Hypothalamus (tissue), 51 donors: ENCODE data around the gene PTPRCAP.
"Not testable (repeated sequence)": the region's sequence is repeated elsewhere in the genome, so short reads cannot be mapped to it uniquely, and the experiment has no call there.

ENCODE experiments used
- DNase-seq, 51 donors: peaks; one replicate each; lab custom pipeline; 2025; lab: John Stamatoyannopoulos, UW

PTPRCAP gene

DNA sequence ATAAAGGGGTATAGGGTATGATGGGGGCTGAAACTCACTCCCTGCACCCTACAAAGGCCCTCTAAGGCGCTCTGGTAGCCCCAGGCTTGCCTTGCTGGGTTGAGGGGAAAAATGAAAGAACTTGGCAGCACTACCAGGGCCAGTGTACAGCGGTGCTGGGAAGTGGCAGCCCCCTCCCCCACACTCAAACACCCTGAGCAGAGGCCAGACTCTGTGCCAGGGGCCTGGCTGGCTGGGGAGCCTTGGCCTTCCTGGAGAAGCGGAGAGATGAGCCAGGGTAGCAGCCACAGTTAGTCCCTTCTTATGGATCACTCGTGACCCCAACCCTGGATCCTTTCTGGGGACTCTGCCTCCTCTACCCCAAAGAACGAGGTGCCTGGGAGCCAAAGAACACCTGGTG lies 28.9 kb upstream of the PTPRCAP start:
- DNase-seq = peak in 16 of 51 donors; percentile 12 to 47 (median 23)

DNA sequence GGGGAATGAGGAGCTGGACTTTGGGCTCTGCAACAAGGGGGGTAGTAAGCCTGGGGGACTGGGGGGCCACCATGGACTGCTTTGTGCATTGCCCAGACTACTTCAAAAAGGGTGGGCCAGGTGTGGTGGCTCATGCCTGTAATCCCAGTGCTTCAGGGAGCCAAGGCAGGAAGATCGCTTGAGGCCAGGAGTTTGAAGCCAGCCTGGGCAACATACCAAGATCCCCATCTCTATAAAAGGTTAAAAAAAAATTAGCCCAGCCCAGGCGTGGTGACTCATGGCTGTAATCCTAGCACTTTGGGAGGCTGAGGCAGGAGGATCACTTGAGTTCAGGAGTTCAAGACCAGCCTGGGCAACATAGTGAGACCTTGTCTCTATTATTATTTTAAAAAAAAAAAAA lies 28.0 kb upstream of the PTPRCAP start:
- DNase-seq = not testable (repeated sequence)

- no peak for DNase-seq
Observed at GRCh38 chr11:67465189-67465510, 27.7 kb upstream of the PTPRCAP start.

DNA sequence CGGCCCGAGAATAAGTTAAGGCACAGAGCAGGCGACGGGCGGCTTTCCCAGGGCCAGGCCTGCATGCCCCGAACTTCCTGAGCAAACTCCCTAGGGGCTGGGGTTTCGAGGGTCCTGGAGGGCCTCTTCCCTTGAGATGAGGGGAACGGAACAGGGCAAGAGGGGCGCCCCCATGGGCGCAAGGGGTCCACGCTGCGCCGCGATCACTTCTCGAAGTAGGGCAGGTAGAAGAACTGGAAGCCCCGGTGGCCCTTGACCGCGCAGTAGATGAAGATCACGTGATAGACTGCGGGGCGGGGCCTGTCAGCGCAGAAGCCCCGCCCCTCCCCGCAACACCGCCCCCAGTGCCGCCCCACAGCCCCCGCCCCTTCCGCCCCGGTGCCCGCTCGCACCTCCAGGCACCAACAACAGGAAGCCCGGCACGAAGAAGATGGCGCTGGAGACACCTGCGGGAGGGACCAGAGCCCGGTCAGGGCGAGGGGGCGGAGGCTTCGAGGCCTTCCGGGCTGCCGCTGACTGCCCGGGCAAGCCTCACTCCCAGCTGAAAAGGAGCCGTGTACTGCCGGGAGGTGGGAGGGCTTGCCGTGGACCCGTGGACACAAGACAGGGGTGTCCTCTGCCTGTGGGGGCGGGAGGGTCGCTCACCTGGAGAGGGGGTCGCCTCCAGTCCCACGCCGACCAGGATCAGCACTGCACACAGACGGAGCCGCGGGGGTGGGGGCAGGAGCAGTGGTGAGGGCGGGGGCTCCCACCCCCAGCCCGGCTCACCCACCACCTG lies 27.1 kb upstream of the PTPRCAP start:
- DNase-seq = peak in 47 of 51 donors; percentile 36 to 89 (median 71)

GRCh38 chr11:67463680-67464410 lies 26.4 kb upstream of the PTPRCAP start:
- peak in 19 of 51 donors; percentile 7 to 73 (median 48) for DNase-seq

GRCh38 chr11:67463186-67463585 lies 25.7 kb upstream of the PTPRCAP start:
- DNase-seq = no peak

GRCh38 chr11:67458266-67458665 lies 20.8 kb upstream of the PTPRCAP start:
- DNase-seq = no peak

GRCh38 chr11:67457453-67457852 lies 20.0 kb upstream of the PTPRCAP start:
- DNase-seq = no peak

DNA sequence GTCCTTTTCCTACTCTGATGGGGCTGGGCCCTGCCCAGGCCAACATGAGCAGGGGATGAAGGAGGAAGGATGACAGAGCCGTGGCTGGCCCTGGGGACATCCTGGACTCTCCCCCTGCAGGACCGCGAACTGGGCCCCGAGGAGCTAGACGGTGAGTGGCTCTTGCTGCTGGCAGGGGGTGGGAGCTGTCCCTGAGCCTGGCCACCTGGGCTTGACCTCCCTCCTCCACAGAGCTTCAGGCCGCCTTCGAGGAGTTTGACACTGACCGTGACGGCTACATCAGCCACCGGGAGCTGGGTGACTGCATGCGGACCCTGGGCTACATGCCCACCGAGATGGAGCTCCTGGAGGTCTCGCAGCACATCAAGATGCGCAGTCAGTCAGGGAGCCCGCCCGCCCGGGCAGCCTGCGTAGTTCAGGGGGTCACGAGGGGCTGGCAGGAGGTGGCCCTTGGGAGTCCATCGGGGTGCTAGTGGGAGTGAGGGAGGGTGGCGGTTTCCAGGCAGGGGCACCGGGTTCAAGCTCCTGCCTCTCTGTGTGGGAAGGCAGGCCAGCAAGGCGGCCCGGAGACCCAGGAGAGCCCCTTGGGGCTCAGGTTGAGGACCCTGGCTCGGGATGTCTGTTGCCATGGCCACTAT lies 18.7 kb upstream of the PTPRCAP start:
- DNase-seq = no peak

DNA sequence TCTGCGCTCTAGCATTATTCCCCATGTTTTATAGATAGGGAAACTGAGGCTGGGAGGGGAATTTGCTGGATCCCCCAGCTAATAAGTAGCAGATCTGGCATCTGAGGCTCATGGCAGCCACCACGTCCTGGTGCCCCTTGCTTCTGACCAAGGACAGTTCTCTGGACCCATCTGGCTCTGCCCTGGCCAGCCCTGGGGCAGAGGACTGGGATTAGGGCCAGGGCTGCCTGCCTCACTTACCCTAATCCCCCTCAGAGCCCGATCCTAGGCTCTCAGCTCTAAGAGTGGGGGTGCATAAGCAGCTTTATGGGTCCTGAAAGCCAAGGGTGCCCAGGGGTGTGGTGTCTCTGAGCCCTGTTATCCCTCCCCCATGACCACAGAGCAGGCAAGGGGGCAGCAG lies 17.6 kb upstream of the PTPRCAP start, which contains the start of gene CABP4:
Gene CABP4, plus strand, starts transcription at position 301 of the 400 bp plus-strand sequence. Its CDS starts 70 bp downstream, at position 371.
- DNase-seq = no peak

GRCh38 chr11:67453816-67454732 lies 16.6 kb upstream of the PTPRCAP start:
- no peak for DNase-seq

DNA sequence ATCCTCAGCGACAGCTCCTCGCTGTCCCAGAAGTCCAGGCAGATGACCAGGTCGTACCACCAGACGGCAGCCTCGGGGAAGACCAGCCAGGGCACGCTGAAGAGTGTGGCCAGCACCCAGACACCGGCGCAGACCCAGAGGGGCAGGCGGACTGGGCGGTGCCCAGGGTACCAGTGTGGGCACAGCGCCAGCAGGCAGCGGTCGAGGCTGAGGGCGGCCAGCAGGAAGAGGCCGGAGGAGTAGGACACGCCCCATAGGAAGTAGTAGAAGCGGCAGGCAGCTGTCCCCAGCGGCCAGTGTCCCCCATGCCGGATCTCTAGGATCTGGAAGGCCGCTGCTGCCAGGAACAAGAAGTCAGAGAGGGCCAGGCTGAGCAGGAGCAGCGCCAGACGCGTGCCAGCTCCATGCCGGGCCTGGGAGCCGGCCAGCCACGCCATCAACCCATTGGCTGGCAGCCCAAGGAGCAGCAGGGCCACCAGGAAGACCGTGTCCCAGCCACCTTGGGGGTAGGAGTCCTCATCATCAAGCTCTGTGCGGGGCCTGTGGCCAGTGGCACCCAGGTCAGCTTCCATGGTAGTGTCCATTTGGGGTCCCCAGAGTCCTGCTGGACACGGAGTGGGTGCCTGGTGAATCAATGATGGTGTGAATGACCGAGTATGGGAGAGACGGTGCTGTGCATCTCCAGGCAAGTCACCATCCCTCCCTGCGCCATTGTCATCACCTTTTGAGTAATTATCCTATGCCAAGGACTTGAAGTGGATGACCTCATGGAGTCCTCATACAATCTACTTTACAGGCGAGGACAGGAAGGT lies 14.9 kb upstream of the PTPRCAP start, which contains the start of gene GPR152:
Gene GPR152, minus strand, starts transcription at position 589 of the 812 bp plus-strand sequence. Its CDS starts 5 bp downstream, at position 584.
- DNase-seq = peak in 9 of 51 donors; percentile 11 to 31 (median 22)

DNA sequence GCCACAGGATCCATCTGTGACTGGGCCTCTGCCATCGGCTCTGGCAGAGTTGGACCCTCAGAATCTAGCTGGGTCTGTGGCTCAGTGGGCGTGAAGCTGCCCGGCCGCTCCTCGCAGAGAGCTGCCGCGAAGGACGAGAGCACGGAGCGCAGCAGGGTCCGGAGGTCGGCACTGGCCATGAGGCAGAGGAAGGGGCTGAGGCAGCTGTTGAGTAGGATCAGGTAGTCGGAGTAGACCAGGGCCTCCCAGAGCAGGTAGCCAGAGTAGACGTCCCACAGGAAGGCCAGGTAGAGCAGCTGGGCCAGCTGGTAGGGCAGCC lies 14.1 kb upstream of the PTPRCAP start:
- DNase-seq = no peak

DNA sequence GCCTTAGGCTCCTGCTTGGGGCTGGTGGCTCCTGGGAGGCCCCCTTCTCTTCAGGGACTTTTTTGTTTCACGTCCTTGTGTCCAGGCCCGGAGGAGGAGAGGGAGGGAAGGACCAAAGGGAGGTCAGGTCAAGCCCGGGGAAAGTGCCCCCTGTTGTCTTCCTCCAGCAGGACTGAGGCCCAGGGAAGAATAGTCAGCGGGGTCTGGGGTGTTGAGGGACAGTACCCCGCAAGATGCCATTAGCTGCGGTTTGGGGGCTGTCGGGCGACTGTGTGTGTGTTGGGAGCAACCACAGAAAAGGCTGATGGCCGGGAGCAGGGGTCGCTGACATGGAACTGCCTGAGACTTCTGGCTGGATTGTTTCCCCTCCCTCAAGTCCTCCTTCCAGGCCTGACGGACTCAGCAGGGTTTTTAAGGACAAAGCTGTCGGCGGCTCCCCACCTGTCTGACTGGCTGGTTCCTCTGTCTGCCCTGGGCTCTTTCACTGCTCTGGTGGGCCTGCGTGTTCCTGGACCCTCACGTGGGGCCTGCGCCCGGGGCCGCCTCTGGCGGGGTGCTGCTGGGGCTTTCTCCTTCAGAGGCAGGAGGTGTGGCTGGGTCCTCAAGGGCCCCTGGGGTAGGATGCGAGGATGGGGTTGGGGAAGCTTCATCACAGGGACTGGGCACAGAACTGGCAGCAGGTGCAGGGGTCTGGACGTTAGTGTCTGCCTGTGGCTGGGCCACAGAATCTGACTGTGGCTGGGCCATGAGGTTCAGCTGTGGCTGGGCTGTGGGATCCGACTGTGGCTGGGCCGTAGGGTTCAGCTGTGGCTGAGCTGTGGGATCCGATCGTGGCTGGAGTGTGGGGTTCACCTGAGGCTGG lies 13.5 kb upstream of the PTPRCAP start:
- no peak for DNase-seq

GRCh38 chr11:67449116-67449844 lies 11.8 kb upstream of the PTPRCAP start:
- no peak for DNase-seq

DNA sequence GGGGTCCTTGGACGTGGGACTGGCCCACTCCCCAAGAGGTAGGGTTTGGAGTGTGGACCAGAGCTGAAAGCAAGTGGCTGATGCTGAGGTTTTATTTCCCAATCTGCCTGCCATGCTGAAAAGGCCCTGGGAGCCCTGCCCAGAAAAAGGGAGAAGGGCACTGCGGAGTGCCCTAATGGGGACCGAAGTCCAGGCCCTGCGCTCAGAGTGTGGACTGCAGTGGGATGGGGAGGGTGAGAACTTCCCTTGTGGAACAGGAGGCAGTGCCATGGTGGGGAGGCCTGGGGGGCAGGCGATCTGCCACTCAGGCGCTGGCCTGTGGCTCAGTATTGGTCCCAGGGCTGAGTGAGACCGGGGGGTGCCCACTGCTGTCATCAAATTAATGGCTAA lies 10.7 kb upstream of the PTPRCAP start:
- no peak for DNase-seq

- no peak for DNase-seq
Observed at GRCh38 chr11:67445515-67445914, 8.0 kb upstream of the PTPRCAP start.
